OCI-LY3 (cell line): Measurements from ENCODE around the gene CCSER2.
"Not testable (repeated sequence)": the region's sequence is repeated elsewhere in the genome, so short reads cannot be mapped to it uniquely, and the experiment has no call there.

Source experiments
- H2AFZ ChIP-seq: fragments of 200-600, 300-600 bp; shearing (Covaris generic); 2 replicates; pipeline ENCODE4 v1.6.0; 2014; ENCODE audit warnings: antibody characterized with exemption, low read depth, low read length
- H3K27ac ChIP-seq: fragments of 200-600, 300-600 bp; sonication (generic); 2 replicates; pipeline ENCODE4 v1.5.1; 2014; ENCODE audit warnings: mild to moderate bottlenecking, low read length, moderate library complexity, mixed read lengths
- H3K27me3 ChIP-seq: fragments of 200-600, 300-600 bp; sonication (generic); 2 replicates; pipeline ENCODE4 v1.6.1; 2014; ENCODE audit warnings: low read depth, low read length, mixed read lengths
- H3K36me3 ChIP-seq: fragments of 200-600, 300-600 bp; sonication (generic); replicated peaks from 2 replicates; pipeline ENCODE3; 2014; ENCODE audit warnings: low read depth, low read length, mixed read lengths
- H3K4me1 ChIP-seq: fragments of 300-600, 200-600 bp; sonication (generic); 2 replicates; pipeline ENCODE4 v1.6.1; 2014; ENCODE audit warnings: low read length, mixed read lengths
- H3K4me2 ChIP-seq: fragments of 200-600, 300-600 bp; sonication (generic); 2 replicates; pipeline ENCODE4 v1.6.1; 2014; ENCODE audit warnings: low read length, mixed read lengths
- H3K4me3 ChIP-seq: fragments of 300-600, 200-600 bp; sonication (generic); 2 replicates; pipeline ENCODE4 v1.5.1; 2014; ENCODE audit warnings: antibody characterized with exemption, mild to moderate bottlenecking, low read length, moderate library complexity
- H3K79me2 ChIP-seq: fragments of 300-600, 200-600 bp; shearing (Covaris generic); 2 replicates; pipeline ENCODE4 v1.6.1; 2014; ENCODE audit warnings: mild to moderate bottlenecking, low read length, mixed read lengths
- H3K9ac ChIP-seq: fragments of 300-600, 200-600 bp; shearing (Covaris generic); 2 replicates; pipeline ENCODE4 v1.6.0; 2014; ENCODE audit warnings: mild to moderate bottlenecking, low read length, moderate library complexity
- H3K9me3 ChIP-seq: fragments of 200-600, 300-600 bp; shearing (Covaris generic); 2 replicates; pipeline ENCODE4 v1.6.1; 2014; ENCODE audit warnings: low read length, mixed read lengths; ENCODE audit not compliant: insufficient read depth
- H4K20me1 ChIP-seq: fragments of 200-600, 300-600 bp; sonication (generic); 2 replicates; pipeline ENCODE4 v1.6.1; 2016; ENCODE audit warnings: low read length, mixed read lengths; ENCODE audit not compliant: insufficient read depth
- EZH2phosphoT487 ChIP-seq: fragments of 200-600 bp; shearing (Covaris generic); IDR thresholded peaks from 2 replicates; pipeline ENCODE4 v1.6.1; 2018; ENCODE audit warnings: antibody characterized with exemption, mixed run types, low read depth
- TF ChIP-seq, protein P1 (sequence below): fragments of 200-600, 300-600 bp; sonication (generic); IDR thresholded peaks from 2 replicates; pipeline ENCODE4 v1.5.1; 2014; ENCODE audit warnings: antibody characterized with exemption, low read length, low read depth

The CCSER2 gene

DNA sequence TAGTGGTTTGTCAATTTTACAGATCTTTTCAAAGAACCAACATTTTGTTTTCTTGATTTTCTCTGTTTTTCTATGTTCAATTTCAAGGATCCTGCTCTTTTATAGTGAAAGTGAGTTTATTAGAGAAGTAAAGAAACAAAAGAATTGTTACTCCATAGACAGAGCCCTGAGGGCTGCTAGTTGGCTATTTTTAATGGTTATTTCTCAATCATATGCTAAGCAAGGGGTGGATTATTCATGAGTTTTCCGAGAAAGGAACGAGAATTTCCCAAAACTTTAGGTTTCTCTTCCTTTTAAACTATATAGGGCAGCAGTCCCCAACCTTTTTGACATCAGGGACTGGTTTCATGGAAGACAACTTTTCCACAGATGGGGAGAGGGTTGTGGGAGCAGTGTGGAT lies 165.0 kb downstream of the CCSER2 start:
- no peaks in the 10 kb centered on the region for H3K27me3 ChIP-seq
- no peak overlapping the region for H3K27ac ChIP-seq
- H2AFZ ChIP-seq = no peak overlapping the region
- H4K20me1 ChIP-seq = no peaks in the 10 kb centered on the region; the same call in 1 of the 2 replicates
- H3K4me1 ChIP-seq = no peaks in the 10 kb centered on the region
- TF ChIP-seq, protein P1, sequence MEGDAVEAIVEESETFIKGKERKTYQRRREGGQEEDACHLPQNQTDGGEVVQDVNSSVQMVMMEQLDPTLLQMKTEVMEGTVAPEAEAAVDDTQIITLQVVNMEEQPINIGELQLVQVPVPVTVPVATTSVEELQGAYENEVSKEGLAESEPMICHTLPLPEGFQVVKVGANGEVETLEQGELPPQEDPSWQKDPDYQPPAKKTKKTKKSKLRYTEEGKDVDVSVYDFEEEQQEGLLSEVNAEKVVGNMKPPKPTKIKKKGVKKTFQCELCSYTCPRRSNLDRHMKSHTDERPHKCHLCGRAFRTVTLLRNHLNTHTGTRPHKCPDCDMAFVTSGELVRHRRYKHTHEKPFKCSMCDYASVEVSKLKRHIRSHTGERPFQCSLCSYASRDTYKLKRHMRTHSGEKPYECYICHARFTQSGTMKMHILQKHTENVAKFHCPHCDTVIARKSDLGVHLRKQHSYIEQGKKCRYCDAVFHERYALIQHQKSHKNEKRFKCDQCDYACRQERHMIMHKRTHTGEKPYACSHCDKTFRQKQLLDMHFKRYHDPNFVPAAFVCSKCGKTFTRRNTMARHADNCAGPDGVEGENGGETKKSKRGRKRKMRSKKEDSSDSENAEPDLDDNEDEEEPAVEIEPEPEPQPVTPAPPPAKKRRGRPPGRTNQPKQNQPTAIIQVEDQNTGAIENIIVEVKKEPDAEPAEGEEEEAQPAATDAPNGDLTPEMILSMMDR = no peak
- no peak for TF ChIP-seq EZH2phosphoT487
- no peak overlapping the region for H3K9ac ChIP-seq
- H3K4me3 ChIP-seq = no peak overlapping the region
- no peak overlapping the region for H3K4me2 ChIP-seq
- H3K79me2 ChIP-seq = no peaks in the 10 kb centered on the region
- no peaks in the 10 kb centered on the region for H3K9me3 ChIP-seq
- no peaks in the 10 kb centered on the region for H3K36me3 ChIP-seq

DNA sequence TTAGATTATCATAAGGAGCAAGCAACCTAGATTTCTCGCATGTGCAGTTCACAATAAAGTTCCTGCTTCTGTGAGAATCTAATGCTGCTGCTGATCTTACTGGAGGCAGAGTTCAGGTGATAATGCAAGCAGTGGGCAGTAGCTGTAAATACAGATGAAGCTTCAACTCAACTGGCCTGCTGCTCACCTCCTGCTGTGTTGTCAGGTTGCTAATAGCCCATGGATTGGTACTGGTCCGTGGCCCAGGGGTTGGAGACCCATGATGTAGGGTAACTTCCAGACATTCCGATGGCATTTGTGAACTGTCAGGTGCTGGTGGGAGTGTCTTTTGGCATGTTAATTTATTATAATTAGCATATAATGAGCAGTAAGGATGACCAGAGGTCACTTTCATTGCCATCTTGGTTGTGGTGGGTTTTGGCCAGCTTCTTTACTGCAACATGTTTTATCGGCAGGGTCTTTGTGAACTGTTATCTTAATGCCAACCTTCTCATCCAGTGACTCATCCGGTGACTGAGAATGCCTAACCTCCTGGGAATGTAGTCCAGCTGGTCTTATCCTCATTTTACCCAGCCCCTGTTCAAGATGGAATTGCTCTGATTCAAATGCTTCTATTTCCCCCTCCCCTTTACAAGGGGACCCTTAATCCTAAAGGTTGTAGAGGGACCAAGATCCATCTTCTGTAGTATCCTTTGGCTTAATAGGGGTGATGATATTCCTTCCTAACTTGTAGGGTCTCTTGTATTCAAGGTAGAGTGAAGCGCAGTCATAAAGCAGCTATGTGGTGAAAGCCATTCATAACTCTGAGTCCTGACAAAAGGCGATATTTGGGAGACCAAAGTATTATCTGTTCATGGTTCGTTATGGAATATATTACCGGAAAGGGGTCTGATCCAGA lies 165.8 kb downstream of the CCSER2 start:
- TF ChIP-seq, protein P1 = no peak
- TF ChIP-seq EZH2phosphoT487 = no peak
- Histone ChIP-seq H3K79me2 (no peaks in the 10 kb centered on the region), H3K4me2 (no peak overlapping the region), H3K9ac (no peak overlapping the region), H3K27ac (no peak overlapping the region), H3K4me1 (no peaks in the 10 kb centered on the region), H3K9me3 (no peaks in the 10 kb centered on the region), H3K27me3 (no peaks in the 10 kb centered on the region), H3K4me3 (no peak overlapping the region), H4K20me1 (no peaks in the 10 kb centered on the region; the same call in 1 of the 2 replicates), H3K36me3 (no peaks in the 10 kb centered on the region), H2AFZ (no peak overlapping the region)

DNA sequence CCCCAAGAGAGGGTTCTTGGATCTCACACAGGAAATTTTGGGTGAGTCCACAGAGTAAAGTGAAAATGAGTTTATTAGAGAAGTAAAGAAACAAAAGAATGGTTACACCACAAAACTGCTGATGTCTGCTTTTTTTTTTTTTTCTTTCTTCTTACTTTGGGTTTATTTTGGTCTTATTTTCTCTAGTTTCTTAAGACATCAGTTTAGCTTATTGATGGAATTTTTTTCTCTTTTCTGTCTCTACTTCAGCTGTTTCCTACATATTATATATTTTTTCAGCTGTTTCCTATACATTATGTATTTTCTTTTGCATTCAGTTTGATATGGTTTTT lies 166.4 kb downstream of the CCSER2 start:
- Histone ChIP-seq H3K4me1 (no peaks in the 10 kb centered on the region), H3K27me3 (no peaks in the 10 kb centered on the region), H4K20me1 (no peaks in the 10 kb centered on the region; the same call in 1 of the 2 replicates), H3K9ac (no peak overlapping the region), H3K79me2 (no peaks in the 10 kb centered on the region), H3K36me3 (no peaks in the 10 kb centered on the region), H3K9me3 (no peaks in the 10 kb centered on the region), H3K27ac (no peak overlapping the region), H2AFZ (no peak overlapping the region), H3K4me2 (no peak overlapping the region), H3K4me3 (no peak overlapping the region)
- TF ChIP-seq, protein P1 = no peak
- TF ChIP-seq EZH2phosphoT487 = no peak

DNA sequence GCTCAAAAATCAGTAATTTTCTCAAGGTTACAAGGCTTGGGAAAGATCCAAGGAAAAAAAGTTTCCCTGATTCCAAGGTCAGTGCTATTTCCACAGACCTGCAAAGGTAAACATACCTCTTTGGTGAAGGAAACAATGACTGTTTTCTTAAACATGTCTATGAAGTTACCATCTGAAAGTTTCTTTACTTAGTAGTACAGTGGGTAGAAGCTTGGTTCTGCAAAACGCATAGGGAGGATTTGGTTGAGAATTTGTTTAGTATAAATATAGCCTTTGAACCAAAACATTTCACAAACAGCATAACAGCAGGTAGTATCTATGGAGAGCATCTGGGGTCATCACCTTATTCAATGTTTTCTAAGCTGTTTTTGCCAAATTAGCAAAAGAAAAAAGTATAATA lies 169.6 kb downstream of the CCSER2 start:
- Histone ChIP-seq H3K79me2 (no peaks in the 10 kb centered on the region), H2AFZ (no peak overlapping the region), H3K9ac (no peak overlapping the region), H3K27ac (no peak overlapping the region), H3K9me3 (no peaks in the 10 kb centered on the region), H4K20me1 (no peaks in the 10 kb centered on the region), H3K36me3 (no peaks in the 10 kb centered on the region), H3K4me2 (no peak overlapping the region), H3K27me3 (no peaks in the 10 kb centered on the region), H3K4me1 (no peaks in the 10 kb centered on the region), H3K4me3 (no peak overlapping the region)
- TF ChIP-seq, protein P1 = no peak
- no peak for TF ChIP-seq EZH2phosphoT487

DNA sequence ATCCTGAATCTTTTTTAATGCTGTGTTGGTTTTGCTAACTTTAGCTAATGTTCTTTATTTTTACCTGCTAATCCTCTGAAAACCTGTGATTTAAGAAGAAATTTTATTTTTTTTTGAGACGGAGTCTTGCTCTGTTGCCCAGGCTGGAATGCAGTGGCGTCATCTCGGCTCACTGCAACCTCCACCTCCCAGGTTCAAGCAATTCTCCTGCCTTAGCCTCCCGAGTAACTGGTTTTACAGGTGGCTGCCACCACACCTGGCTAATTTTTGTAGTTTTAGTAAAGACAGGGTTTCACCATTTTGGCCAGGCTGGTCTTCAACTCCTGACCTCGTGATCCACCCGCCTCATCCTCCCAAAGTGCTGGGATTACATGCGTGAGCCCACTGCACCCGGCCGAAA lies 170.7 kb downstream of the CCSER2 start:
- not testable (repeated sequence) for H3K36me3 ChIP-seq, H3K9ac ChIP-seq, H4K20me1 ChIP-seq, H3K27me3 ChIP-seq, H2AFZ ChIP-seq, H3K4me1 ChIP-seq, H3K4me2 ChIP-seq, H3K79me2 ChIP-seq, H3K27ac ChIP-seq, H3K9me3 ChIP-seq, H3K4me3 ChIP-seq
